Adrenal gland (tissue), 5 donors: ENCODE data around the gene PTBP1.

Source experiments
- POLR2A ChIP-seq, 2 donors: fragments of 450-650 bp; IDR thresholded peaks; one replicate each; pipeline ENCODE4 v1.6.1; 2017; ENCODE audit warnings: antibody characterized with exemption in 2 of 2, mild to moderate bottlenecking in 2 of 2, moderate library complexity in 1 of 2
- TF ChIP-seq, protein P1 (sequence below), 6 experiments: fragments of 450-650 bp in 4 of 6; fragments of 200-600 bp in 2 of 6; sonication (generic) in 1 of 6; IDR thresholded peaks; 1 replicate in 5 of 6; 2 replicates in 1 of 6; pipeline versions ENCODE4 v1.5.1 to v1.8.0; 2016 to 2021; ENCODE audit warnings: antibody characterized with exemption in 6 of 6, mild to moderate bottlenecking in 2 of 6, moderate library complexity in 1 of 6
- donor health status: DM: no; HTN: no; CAD: no.

DNA sequence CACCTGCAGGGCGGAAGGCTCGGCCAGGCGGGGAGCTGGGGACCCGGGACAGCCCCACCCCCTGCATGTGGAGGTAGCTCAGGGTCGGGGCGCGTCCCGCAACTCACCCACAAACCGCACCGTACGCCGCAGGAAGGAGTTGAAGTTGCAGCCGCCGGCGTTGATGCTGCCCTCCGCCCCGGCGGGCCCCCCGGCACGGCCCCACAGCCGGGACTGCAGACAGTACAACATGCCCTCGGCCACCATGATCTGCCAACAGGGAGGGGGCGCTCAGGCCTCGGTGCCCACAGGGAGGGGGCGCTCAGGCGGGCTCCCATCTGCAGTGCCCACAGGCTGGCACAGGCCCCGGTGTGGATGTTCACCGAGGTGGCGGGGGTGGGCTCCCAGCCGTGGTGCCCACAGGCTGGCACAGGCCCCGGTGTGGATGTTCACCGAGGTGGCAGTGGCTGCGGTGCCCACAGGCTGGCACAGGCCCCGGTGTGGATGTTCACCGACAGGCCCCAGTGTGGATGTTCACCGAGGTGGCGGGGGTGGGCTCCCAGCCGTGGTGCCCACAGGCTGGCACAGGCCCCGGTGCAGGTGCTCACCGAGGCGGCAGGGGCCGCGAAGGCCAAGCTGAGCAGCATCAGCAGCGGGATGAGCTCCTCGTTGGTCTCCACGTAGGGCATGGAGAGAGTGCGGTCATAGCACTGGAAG is 18.0 kb downstream of the PTBP1 start:
- TF ChIP-seq, protein P1, sequence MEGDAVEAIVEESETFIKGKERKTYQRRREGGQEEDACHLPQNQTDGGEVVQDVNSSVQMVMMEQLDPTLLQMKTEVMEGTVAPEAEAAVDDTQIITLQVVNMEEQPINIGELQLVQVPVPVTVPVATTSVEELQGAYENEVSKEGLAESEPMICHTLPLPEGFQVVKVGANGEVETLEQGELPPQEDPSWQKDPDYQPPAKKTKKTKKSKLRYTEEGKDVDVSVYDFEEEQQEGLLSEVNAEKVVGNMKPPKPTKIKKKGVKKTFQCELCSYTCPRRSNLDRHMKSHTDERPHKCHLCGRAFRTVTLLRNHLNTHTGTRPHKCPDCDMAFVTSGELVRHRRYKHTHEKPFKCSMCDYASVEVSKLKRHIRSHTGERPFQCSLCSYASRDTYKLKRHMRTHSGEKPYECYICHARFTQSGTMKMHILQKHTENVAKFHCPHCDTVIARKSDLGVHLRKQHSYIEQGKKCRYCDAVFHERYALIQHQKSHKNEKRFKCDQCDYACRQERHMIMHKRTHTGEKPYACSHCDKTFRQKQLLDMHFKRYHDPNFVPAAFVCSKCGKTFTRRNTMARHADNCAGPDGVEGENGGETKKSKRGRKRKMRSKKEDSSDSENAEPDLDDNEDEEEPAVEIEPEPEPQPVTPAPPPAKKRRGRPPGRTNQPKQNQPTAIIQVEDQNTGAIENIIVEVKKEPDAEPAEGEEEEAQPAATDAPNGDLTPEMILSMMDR (IDR thresholded peaks at IDR 0.05): no peak
- no peak for TF ChIP-seq POLR2A (IDR thresholded peaks at IDR 0.05)
